PC-3 (cell line): Measurements from ENCODE around the gene CCDC30.

Source experiments
- EZH2 ChIP-seq: fragments of 300-600 bp; sonication (generic); IDR thresholded peaks from one replicate; pipeline ENCODE4 v1.6.1; 2017; ENCODE audit warnings: antibody characterized with exemption, mild to moderate bottlenecking, low read length; ENCODE audit not compliant: unreplicated experiment
- TF ChIP-seq, protein P1 (sequence below): fragments of 300-600 bp; sonication (generic); conservative IDR thresholded peaks from 2 replicates; pipeline ENCODE4 v1.5.1; 2017; ENCODE audit warnings: antibody characterized with exemption, low read depth, mild to moderate bottlenecking, low read length

DNA sequence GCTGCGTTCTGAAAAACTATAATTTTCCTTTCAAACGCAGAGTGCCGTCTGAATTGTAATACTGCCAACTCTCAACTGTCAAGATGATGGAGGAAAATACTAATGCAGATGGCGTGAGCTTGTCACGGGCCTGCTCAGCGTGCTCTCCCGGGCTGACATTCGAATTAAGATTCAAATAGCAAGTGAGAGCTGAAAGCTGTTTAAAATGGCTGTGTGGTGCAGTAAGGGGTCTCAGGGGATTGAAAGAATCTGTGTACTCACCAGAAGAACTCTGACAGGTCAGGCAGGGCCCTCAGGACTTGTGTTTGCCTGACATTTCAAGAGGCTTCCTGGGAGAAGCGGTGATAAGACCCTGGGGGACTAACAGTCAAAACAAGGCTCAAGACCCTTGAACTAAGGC is 40.3 kb upstream of the CCDC30 start:
- TF ChIP-seq, protein P1, sequence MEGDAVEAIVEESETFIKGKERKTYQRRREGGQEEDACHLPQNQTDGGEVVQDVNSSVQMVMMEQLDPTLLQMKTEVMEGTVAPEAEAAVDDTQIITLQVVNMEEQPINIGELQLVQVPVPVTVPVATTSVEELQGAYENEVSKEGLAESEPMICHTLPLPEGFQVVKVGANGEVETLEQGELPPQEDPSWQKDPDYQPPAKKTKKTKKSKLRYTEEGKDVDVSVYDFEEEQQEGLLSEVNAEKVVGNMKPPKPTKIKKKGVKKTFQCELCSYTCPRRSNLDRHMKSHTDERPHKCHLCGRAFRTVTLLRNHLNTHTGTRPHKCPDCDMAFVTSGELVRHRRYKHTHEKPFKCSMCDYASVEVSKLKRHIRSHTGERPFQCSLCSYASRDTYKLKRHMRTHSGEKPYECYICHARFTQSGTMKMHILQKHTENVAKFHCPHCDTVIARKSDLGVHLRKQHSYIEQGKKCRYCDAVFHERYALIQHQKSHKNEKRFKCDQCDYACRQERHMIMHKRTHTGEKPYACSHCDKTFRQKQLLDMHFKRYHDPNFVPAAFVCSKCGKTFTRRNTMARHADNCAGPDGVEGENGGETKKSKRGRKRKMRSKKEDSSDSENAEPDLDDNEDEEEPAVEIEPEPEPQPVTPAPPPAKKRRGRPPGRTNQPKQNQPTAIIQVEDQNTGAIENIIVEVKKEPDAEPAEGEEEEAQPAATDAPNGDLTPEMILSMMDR: no peak
- TF ChIP-seq EZH2: no peak
